Colonic mucosa (tissue), 4 donors: ENCODE results near the gene VAT1L. TPM values are rescaled to one million over a fixed set of nuclear protein-coding genes. Genes with fewer than 3 reads are reported as not detected.

Experiments used
- DNase-seq: peaks from one replicate; pipeline ENCODE4 v3.0.0-alpha.2; 2020
- H3K27ac ChIP-seq: fragments of 200-600 bp; one replicate; pipeline ENCODE4 v1.8.0; 2021
- H3K27me3 ChIP-seq: fragments of 200-600 bp; one replicate; pipeline ENCODE4 v1.8.0; 2021
- H3K36me3 ChIP-seq: fragments of 200-600 bp; one replicate; pipeline ENCODE4 v1.8.0; 2021
- H3K4me1 ChIP-seq: fragments of 200-600 bp; one replicate; pipeline ENCODE4 v1.8.0; 2021; ENCODE audit warnings: mild to moderate bottlenecking
- H3K4me3 ChIP-seq: fragments of 200-600 bp; one replicate; pipeline ENCODE4 v1.8.0; 2021
- H3K9ac ChIP-seq, 2 donors: one replicate each; pipeline ENCODE4 v1.7.0; 2013; ENCODE audit warnings: control low read depth in 2 of 2, low read depth in 2 of 2, low read length in 2 of 2
- H3K9me3 ChIP-seq: fragments of 200-600 bp; one replicate; pipeline ENCODE4 v1.8.0; 2021
- intact Hi-C: fragments of 100-400 bp; cut with DNase I; formaldehyde crosslinking; loops from one replicate; pipeline ENCODE4 v1.14.1; 2022
- total RNA-seq, 2 donors: library from RNA; stranded (reverse); fragmentation: NEBNext Ultra II Directional in 1 of 2; extraction: Animal tissue kit (Norgen Biotek cat#: 25700) in 1 of 2; gene quantifications; one replicate each; pipeline ENCODE4 v1.2.1, GENCODE V29; 2021
- TF ChIP-seq, protein P1 (sequence below): fragments of 200-600 bp; IDR thresholded peaks from one replicate; pipeline ENCODE4 v1.8.0; 2022; ENCODE audit warnings: antibody characterized with exemption, mild to moderate bottlenecking
- donor health status: healthy.
- donor health status: DM: no; HTN: no; CAD: no.
- donor health status: DM: no; HTN: no; CAD: no.

The VAT1L gene
- total RNA-seq, 2 donors from 2014 or later, result 1.4 to 3.3 TPM

GRCh38 chr16:77888871-77889270 is 100.5 kb downstream of the VAT1L start:
- no peaks in the 10 kb centered on the region for H3K4me1 ChIP-seq
- H3K4me3 ChIP-seq, result no peak overlapping the region
- no peaks in the 10 kb centered on the region for H3K36me3 ChIP-seq
- intact Hi-C loops, result no loop called here
- no peak overlapping the region for H3K27ac ChIP-seq
- no peak for DNase-seq
- TF ChIP-seq, protein P1, sequence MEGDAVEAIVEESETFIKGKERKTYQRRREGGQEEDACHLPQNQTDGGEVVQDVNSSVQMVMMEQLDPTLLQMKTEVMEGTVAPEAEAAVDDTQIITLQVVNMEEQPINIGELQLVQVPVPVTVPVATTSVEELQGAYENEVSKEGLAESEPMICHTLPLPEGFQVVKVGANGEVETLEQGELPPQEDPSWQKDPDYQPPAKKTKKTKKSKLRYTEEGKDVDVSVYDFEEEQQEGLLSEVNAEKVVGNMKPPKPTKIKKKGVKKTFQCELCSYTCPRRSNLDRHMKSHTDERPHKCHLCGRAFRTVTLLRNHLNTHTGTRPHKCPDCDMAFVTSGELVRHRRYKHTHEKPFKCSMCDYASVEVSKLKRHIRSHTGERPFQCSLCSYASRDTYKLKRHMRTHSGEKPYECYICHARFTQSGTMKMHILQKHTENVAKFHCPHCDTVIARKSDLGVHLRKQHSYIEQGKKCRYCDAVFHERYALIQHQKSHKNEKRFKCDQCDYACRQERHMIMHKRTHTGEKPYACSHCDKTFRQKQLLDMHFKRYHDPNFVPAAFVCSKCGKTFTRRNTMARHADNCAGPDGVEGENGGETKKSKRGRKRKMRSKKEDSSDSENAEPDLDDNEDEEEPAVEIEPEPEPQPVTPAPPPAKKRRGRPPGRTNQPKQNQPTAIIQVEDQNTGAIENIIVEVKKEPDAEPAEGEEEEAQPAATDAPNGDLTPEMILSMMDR, result no peak
- no peak overlapping the region for H3K9ac ChIP-seq
- no peaks in the 10 kb centered on the region for H3K9me3 ChIP-seq
- H3K27me3 ChIP-seq, result no peaks in the 10 kb centered on the region

GRCh38 chr16:77890075-77890474 is 101.7 kb downstream of the VAT1L start:
- H3K4me1 ChIP-seq, result no peaks in the 10 kb centered on the region
- no peaks in the 10 kb centered on the region for H3K9me3 ChIP-seq
- no peak overlapping the region for H3K4me3 ChIP-seq
- H3K9ac ChIP-seq, result no peak overlapping the region
- TF ChIP-seq, protein P1, result no peak
- H3K27ac ChIP-seq, result no peak overlapping the region
- intact Hi-C loops, result no loop called here
- DNase-seq, result no peak
- no peaks in the 10 kb centered on the region for H3K27me3 ChIP-seq
- H3K36me3 ChIP-seq, result no peaks in the 10 kb centered on the region

DNA sequence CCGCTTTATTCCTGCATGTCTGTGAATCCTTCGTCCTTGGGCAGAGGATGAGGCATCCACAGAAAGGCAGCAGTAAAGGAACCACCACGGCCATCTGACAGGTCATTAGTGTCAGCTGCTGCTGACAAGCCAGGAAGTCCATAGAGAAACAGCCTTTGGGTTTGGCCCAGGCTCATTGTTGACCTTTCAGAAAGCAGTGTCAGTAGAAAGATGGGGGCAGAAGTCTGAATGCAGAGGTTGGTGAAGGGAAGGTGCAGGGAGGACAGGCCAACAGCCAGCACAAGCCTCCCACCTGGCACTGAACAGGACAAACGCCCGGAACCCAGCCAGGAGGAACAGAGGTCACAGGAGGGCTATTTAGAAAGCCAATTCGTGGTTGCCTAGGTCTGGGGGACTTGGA is 105.8 kb downstream of the VAT1L start:
- Histone ChIP-seq H3K36me3 (no peaks in the 10 kb centered on the region), H3K27ac (no peak overlapping the region), H3K4me3 (no peak overlapping the region), H3K9ac (no peak overlapping the region), H3K4me1 (no peaks in the 10 kb centered on the region), H3K27me3 (no peaks in the 10 kb centered on the region), H3K9me3 (no peaks in the 10 kb centered on the region)
- TF ChIP-seq, protein P1, result no peak
- DNase-seq, result no peak
- intact Hi-C loops, result no loop called here

DNA sequence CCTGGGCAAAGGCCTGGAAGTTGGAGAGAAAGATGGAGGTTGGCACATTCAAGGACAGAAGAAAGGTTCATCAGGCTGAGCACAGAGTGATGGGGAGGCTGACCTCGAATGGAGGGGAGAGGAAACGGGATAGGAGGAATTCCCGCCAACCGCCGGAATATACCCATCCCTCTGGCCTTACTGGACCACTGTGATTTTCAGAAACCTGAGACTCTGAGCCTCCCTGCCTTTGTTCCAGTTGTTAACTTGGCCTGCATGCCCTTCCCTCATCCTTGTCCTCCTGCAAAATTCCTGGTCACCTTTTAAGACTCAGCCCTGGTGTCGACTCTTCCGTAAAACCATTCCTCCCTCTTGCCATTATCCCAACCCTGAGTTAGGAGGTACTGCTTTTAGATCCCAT is 107.6 kb downstream of the VAT1L start:
- intact Hi-C loops, result no loop called here
- TF ChIP-seq, protein P1, result no peak
- H3K4me3 ChIP-seq, result no peak overlapping the region
- H3K9me3 ChIP-seq, result no peaks in the 10 kb centered on the region
- no peak overlapping the region for H3K9ac ChIP-seq
- no peaks in the 10 kb centered on the region for H3K4me1 ChIP-seq
- no peak for DNase-seq
- H3K36me3 ChIP-seq, result no peaks in the 10 kb centered on the region
- H3K27ac ChIP-seq, result no peak overlapping the region
- H3K27me3 ChIP-seq, result no peaks in the 10 kb centered on the region

DNA sequence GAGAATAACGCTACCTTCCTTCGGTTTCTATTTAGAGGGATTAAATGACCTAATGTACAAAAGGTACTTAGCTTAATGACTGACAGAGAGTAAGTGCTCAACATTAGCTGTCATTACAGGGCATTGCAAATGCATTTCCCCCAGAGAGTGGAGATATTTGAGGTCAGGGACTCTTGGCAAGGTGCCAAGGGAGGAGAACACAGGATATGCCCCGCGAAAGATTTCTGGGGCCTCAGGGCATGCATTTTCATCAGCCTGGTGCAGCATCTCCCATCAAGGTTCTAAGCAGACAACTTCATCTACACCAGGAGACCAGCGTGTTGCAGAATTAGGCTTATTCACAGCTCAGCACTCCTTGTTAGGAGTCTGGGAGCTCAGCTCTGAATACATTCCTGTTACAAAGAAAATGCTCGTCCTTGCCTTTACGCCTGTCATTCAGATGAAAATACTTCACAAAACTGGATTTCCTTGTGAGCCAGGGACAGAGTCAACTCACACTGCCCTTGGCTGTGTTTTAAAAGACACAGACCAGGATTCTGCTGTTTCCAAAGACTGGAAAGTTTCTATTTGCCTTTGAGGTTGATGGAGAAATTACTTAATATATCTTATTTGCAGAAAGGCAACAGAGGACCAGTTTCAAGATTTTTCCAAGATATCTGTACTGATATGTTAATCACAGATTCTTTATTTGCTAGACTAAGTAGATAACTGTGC is 108.2 kb downstream of the VAT1L start:
- Histone ChIP-seq H3K4me1 (no peaks in the 10 kb centered on the region), H3K4me3 (no peak overlapping the region), H3K27me3 (no peaks in the 10 kb centered on the region), H3K27ac (no peak overlapping the region), H3K9ac (no peak overlapping the region), H3K9me3 (no peaks in the 10 kb centered on the region), H3K36me3 (no peaks in the 10 kb centered on the region)
- TF ChIP-seq, protein P1, result no peak
- DNase-seq, result no peak
- intact Hi-C loops, result no loop called here
